LNCaP clone FGC (cell line): ENCODE results near the gene SLC9A1.
A peak's percentile ranks its signal among the peaks of the same experiment; 100 is the strongest.
"Not testable (repeated sequence)": the region's sequence is repeated elsewhere in the genome, so short reads cannot be mapped to it uniquely, and the experiment has no call there.

Experiments used
- DNase-seq: peaks from one replicate; pipeline ENCODE4 v3.0.0-alpha.2; 2011; ENCODE audit warnings: low read depth
- H3K4me3 ChIP-seq: 2 replicates; pipeline ENCODE4 v1.5.1; 2011; ENCODE audit warnings: mild to moderate bottlenecking, low read depth, low read length, control low read depth
- TF ChIP-seq, protein P1 (sequence below): IDR thresholded peaks from 2 replicates; pipeline ENCODE4 v1.5.1; 2012; ENCODE audit warnings: mild to moderate bottlenecking; ENCODE audit not compliant: control insufficient read depth, insufficient read depth; ENCODE audit errors: extremely low read depth

The SLC9A1 gene

DNA sequence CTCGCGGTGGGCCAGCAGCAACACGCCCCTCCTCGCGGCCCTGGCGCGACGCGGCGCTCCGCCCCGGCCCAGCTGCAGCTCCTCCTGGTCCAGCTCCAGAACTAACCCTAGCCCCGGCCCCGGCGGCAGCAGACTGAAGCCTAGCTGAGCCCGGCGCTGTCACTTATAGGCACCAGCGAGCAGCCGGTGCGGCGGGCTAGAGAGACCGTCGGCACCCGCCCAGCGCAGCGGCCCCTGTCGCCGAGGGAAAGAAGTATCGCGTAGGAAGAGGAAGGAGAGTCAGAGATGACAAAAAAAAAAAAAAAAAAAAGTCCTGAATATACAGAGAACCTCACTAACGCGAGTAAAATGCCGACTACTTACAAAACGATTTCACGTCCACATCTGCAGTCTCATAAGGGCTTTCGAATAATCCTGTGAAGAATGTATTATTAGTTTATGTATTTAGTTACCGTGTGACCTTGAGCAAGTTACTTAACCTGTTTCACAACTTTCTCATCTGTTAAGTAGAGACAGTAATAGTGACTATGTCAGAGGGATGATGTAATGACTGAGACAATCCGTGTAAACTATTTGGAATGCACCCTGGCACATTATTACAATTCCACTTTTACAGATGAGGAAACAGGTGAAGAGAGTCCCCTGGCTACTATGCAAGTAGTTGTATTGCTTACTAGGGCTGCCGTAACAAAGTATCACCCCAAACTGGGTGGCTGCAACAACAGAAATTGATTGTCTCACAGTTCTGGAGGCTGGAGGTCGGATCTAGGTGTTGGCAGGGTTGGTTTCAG lies at the start of gene SLC9A1:
Gene SLC9A1 (minus strand): TSS at position 135 of the 791 bp plus-strand sequence. CDS start 791 bp downstream, outside the sequence.
- peak within 1 kb of the TSS; percentile 68 for H3K4me3 ChIP-seq
- TF ChIP-seq, protein P1, sequence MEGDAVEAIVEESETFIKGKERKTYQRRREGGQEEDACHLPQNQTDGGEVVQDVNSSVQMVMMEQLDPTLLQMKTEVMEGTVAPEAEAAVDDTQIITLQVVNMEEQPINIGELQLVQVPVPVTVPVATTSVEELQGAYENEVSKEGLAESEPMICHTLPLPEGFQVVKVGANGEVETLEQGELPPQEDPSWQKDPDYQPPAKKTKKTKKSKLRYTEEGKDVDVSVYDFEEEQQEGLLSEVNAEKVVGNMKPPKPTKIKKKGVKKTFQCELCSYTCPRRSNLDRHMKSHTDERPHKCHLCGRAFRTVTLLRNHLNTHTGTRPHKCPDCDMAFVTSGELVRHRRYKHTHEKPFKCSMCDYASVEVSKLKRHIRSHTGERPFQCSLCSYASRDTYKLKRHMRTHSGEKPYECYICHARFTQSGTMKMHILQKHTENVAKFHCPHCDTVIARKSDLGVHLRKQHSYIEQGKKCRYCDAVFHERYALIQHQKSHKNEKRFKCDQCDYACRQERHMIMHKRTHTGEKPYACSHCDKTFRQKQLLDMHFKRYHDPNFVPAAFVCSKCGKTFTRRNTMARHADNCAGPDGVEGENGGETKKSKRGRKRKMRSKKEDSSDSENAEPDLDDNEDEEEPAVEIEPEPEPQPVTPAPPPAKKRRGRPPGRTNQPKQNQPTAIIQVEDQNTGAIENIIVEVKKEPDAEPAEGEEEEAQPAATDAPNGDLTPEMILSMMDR = peak; percentile 88
- DNase-seq = peak; percentile 95

DNA sequence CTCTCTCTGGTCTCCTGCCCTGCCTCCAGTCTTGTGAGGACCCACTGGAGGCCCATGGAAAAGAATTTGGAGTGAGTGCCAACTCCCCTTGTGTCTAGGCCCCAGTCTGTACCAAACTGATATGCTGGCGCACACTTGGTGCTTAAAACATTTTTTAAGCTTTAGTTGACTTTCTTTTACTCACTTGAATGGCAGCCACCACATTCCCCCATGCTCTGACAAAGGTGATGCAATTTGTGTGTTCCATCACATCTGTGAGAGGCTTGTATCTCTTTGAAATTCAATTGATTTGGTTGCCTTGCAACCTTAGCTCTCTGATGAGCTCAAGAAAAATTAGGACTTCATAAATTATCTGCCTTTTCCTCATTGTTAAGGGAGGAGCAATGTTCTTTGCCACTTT lies 49.0 kb upstream of the SLC9A1 start:
- TF ChIP-seq, protein P1 = no peak
- DNase-seq = no peak
- H3K4me3 ChIP-seq = no peak overlapping the region

DNA sequence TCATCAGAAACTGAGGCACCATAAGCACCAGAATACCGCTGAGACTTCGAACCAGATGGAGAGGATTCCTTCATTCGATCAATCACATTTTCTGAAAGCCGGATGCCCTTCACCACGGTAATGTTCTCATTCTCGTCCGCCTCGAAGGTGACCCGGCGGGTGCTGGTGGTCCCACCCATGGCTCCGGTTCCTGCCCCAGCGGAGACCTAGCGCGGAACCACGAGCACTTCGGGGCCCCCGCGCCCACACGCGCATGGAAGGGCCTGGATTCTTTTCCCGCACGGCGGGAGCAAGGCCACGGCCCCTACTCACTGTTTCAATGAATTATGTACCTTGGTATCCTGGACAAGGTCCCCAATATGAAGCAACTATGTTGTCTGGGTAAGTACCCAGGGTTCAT lies 46.4 kb upstream of the SLC9A1 start:
- no peak for DNase-seq
- H3K4me3 ChIP-seq = no peak overlapping the region
- TF ChIP-seq, protein P1 = no peak

DNA sequence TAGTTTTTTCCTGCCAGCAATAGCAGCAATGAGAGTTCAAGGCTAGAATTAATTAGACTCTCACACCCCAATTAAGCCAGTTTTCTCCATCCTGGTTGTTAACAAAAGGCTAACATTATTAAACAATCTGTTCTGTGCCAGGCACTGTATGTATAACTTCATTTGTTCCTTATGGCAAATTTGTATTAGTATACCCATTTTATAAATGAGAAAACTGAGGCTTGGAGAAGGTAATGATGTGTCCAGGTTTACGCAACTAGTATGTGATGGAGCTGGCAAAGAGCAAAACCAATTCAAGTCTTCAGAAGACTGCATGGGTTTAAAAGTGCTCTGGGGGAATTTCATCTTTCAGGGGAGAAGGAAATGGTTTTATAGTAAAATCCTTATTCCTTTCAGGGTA lies 38.3 kb upstream of the SLC9A1 start:
- no peak overlapping the region for H3K4me3 ChIP-seq
- no peak for DNase-seq
- TF ChIP-seq, protein P1 = no peak

DNA sequence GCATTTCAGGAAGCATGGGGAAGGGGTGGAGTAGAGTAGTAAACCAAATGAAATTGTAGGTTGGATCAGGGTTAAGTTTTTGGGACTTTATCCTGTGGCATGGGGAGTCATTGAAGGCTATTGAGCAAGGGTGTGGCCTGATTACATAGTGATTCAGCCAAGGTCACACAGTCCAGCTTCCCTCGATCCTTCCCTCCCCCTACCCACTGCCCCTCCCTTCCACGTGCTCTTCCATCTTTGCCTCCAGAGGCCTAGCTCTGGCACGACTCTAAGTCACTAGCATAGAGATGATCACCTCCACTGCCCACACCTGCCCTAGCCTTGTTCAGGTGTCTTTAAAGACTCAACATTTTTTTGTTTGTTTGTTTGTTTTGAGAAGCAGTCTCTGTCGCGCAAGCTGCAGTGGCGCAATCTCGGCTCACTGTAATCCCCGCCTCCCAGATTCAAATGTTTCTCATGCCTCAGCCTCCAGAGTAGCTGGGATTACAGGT lies 37.2 kb upstream of the SLC9A1 start:
- no peak for DNase-seq
- TF ChIP-seq, protein P1 = no peak
- no peak overlapping the region for H3K4me3 ChIP-seq

DNA sequence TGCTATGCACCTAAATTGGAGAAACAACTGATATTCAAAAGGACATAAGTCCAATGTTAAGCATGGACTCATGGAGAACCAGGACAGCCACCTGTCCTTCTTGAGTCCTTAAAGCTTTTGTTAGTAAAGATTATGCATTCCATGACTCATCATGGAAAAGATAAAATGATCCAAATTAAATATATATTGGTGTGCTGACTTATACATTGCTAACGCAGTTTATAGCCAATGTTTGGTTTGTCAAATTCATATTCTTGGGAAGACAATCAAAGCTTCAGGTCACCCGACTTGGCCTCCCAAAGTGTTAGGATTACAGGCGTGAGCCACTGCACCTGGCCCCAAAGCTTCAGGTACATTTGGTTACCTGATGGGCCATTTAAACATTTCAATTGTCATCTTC lies 29.7 kb upstream of the SLC9A1 start:
- not testable (repeated sequence) for H3K4me3 ChIP-seq, DNase-seq

DNA sequence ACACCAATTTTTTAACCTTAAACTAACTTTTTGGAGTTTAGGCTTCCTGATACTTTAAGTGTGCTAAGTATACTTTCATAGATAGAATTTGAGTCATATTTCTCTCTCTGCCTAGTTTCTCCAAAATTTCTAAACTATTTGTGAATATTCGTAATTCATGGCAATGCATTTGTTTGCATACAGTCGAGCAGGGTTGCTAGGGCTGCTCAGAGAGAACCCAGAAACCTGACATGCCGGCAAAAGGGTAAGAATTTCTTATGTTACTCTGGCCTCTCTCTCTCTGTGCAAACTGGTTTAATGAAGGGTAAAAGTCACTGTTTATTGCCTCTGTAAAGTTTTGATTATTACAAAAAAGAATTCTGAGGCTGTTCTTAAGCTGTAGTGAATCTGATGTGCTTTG lies 25.1 kb upstream of the SLC9A1 start:
- no peak overlapping the region for H3K4me3 ChIP-seq
- no peak for DNase-seq
- TF ChIP-seq, protein P1 = no peak
